ENCODE results near the gene ID3. TPM values are rescaled to one million over a fixed set of nuclear protein-coding genes. Genes with fewer than 3 reads are reported as not detected.
A peak's percentile ranks its signal among the peaks of the same experiment; 100 is the strongest.

The ID3 gene
- total and polyA plus RNA-seq, 2 of the 8 experiments (the other 6 are each of a cell fraction or from before 2014, with no cell fraction given): 240 to 304 TPM

DNA sequence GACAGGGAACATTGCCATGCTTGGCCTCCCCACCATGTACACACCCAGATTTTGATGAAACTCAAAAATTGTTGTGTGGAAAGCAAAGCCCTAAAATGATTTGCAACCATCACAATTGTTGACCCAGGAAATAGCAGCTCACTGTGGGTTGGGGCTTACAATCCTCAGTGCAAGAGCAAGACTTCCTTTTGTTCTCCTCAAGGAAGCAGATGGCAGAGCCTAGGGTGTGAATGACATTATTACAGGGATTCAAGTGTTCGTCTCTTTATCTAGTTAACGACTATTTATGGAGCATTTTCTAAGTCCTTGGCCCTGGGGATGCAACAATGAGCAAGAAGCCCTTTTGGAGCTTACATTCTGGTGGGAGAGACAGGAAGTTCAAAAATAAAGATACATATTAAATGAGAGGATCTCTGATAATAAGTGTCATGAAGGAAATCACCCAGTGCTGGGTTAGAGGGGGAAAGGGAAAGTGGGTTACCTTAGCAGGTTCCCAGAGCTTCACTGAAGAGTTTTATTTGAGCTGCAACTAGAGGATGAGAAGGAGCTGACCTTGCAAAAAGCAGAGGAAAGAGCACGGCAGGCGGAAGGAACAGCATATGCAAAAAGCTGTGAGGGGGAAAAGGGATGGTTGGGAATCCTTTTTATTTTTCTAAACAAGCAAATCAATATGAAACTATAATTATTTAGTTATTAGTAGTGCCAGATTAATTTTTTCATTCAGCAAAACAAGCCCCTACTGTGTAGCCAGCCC is 38.5 kb upstream of the ID3 start:
- TF ChIP-seq ZNF274 (IDR thresholded peaks at IDR 0.05; ENCODE audit: borderline replicate concordance, extremely low read depth, low read length) (no peak), MAX (IDR thresholded peaks at IDR 0.05) (0 out of 2 replicates have a peak, but pooled peaks have one; percentile 22), EP300 (IDR thresholded peaks at IDR 0.05; ENCODE audit: borderline replicate concordance in 1 of 2, low read depth in 2 of 2, low read length in 2 of 2) (no peak), MAFK (IDR thresholded peaks at IDR 0.05; ENCODE audit: low read depth, low read length) (peak; percentile 90), RXRA (IDR thresholded peaks at IDR 0.05; ENCODE audit: insufficient read depth, low read depth, low read length) (no peak), TAF7 (optimal IDR thresholded peaks at IDR 0.05; ENCODE audit: borderline replicate concordance, low read depth, low read length) (no peak)
- WGBS, 2 experiments (ENCODE audit: extremely low coverage in 1 of 2, insufficient coverage in 1 of 2, insufficient read length in 1 of 2, insufficient replicate concordance in 2 of 2, low coverage in 1 of 2, low lambda C conversion rate in 2 of 2, missing lambda C conversion rate in 1 of 2): 17% methylated on average over 4 of the region's 4 CpGs; no CpG with 5 or more reads in 1 of the 2 experiments
- peak overlapping the region; percentile 59 for H3K4ac ChIP-seq (replicated peaks; ENCODE audit: insufficient read length, low read depth, low read length)
- H3K18ac ChIP-seq (ENCODE audit: extremely low read depth, low read length): peak overlapping the region; percentile 26
- ChIA-PET POLR2A (ENCODE audit: partially characterized antibody) (interaction anchor here (0.8 to 26.0 kb wide), 23 partner anchors 8 to 180 kb away, joined by 3 to 547 read pairs (median 5); partner anchors contain the start of genes ELOA, ID3, PITHD1 and RPL11), CTCF (ENCODE audit: partially characterized antibody) (interaction anchor here (0.6 to 8.0 kb wide), 19 partner anchors 12 to 415 kb away, joined by 3 to 89 read pairs (median 5); partner anchors contain the start of genes ID3 and RPL11)
- DNase-seq (ENCODE audit: low read depth in 1 of 2, low spot score in 2 of 2): no peak
- H2BK5ac ChIP-seq (ENCODE audit: low read depth, low read length): peak overlapping the region; percentile 99; the same call in 1 of the 2 replicates
- no peaks in the 10 kb centered on the region for H3K36me3 ChIP-seq (ENCODE audit: control insufficient read depth in 2 of 4, insufficient read depth in 4 of 4, low read length in 3 of 4)
- H3K4me2 ChIP-seq (ENCODE audit: insufficient read depth in 1 of 2, low read depth in 2 of 2, low read length in 2 of 2): peak overlapping the region; percentile 32 to 46; a peak in 3 of 4 replicates
- H3K23ac ChIP-seq (ENCODE audit: insufficient read length): no peak overlapping the region
- H3K9me3 ChIP-seq (ENCODE audit: insufficient read depth in 2 of 2, low read depth in 1 of 2, low read length in 1 of 2): no peaks in the 10 kb centered on the region
- no peaks in the 10 kb centered on the region for H3K23me2 ChIP-seq (ENCODE audit: low read depth, low read length)
- peak overlapping the region in 1 of 4 experiments; percentile 6; a peak in 1 of 8 replicates for H3K4me3 ChIP-seq (ENCODE audit: extremely low read depth in 1 of 4, insufficient read depth in 2 of 4, low read depth in 3 of 4, low read length in 4 of 4)
- H4K20me1 ChIP-seq (replicated peaks in 1 of 2; ENCODE audit: control insufficient read depth in 1 of 2, insufficient read depth in 2 of 2, low read length in 2 of 2): no peaks in the 10 kb centered on the region
- no peaks in the 10 kb centered on the region; a peak in 1 of 7 replicates for H3K27me3 ChIP-seq (replicated peaks in 1 of 4; ENCODE audit: control insufficient read depth in 3 of 4, extremely low read depth in 1 of 4, insufficient read depth in 3 of 4, low read length in 3 of 4)
- FAIRE-seq: no peak
- no peak overlapping the region for H3K9ac ChIP-seq (replicated peaks in 1 of 4; ENCODE audit: extremely low read depth in 1 of 4, low read depth in 3 of 4, low read length in 3 of 4)
- H2BK15ac ChIP-seq (ENCODE audit: low read length): no peak overlapping the region
- no peak overlapping the region for H2AFZ ChIP-seq (ENCODE audit: low read length)
- H3K79me2 ChIP-seq (ENCODE audit: control insufficient read depth in 1 of 2, insufficient read depth in 2 of 2, low read length in 2 of 2): no peaks in the 10 kb centered on the region
- peak overlapping the region; percentile 3 for H4K5ac ChIP-seq (ENCODE audit: insufficient read length, low read depth, low read length)
- H3K4me1 ChIP-seq (replicated peaks in 1 of 4; ENCODE audit: control insufficient read depth in 3 of 4, insufficient read depth in 4 of 4, low read length in 3 of 4): peaks cover 17 to 43% (median 18%) of the 10 kb centered on the region in 4 experiments
- no peak overlapping the region for H3K14ac ChIP-seq (ENCODE audit: insufficient read length)
- H3K79me1 ChIP-seq (ENCODE audit: low read depth, low read length): no peaks in the 10 kb centered on the region
- H3K27ac ChIP-seq (ENCODE audit: low read depth, low read length): peak overlapping the region; percentile 68; the same call in 1 of the 2 replicates
- peak overlapping the region; percentile 70 for H2BK12ac ChIP-seq (ENCODE audit: low read depth, low read length)
- H2BK20ac ChIP-seq (ENCODE audit: low read length): peak overlapping the region; percentile 98
- peak overlapping the region; percentile 93 for H2BK120ac ChIP-seq (replicated peaks; ENCODE audit: low read depth, low read length)
- H4K8ac ChIP-seq (ENCODE audit: extremely low read depth, insufficient read depth, low read length): no peak overlapping the region
- peak overlapping the region; percentile 77 for H2AK5ac ChIP-seq (ENCODE audit: low read depth, low read length)
- peak overlapping the region; percentile 65 for H3K56ac ChIP-seq (replicated peaks; ENCODE audit: insufficient read length, low read depth, low read length)
- peak overlapping the region; percentile 95 for H4K91ac ChIP-seq (replicated peaks; ENCODE audit: insufficient read length, low read length)

Data from H1 (cell line).